HUDEP-2 (cell line): ENCODE measurements around the gene COL12A1.
A peak's percentile ranks its signal among the peaks of the same experiment; 100 is the strongest.

Experiments
- DNase-seq, 76 experiments: peaks; one replicate each; lab custom pipeline; 2025; ENCODE audit not compliant: unreplicated experiment in 76 of 76; lab: John Stamatoyannopoulos, UW

COL12A1 gene

GRCh38 chr6:75070244-75070643 is 135.6 kb downstream of the COL12A1 start:
- no peak for DNase-seq

GRCh38 chr6:75065523-75065922 is 140.3 kb downstream of the COL12A1 start:
- DNase-seq = peak in 2 of 76 experiments; percentile 7 to 10

GRCh38 chr6:75052491-75052890 is 153.4 kb downstream of the COL12A1 start:
- no peak for DNase-seq

- DNase-seq = no peak
Observed at GRCh38 chr6:75049308-75049707, 156.5 kb downstream of the COL12A1 start.

GRCh38 chr6:75044846-75045245 is 161.0 kb downstream of the COL12A1 start:
- DNase-seq = no peak

GRCh38 chr6:75041381-75041780 is 164.5 kb downstream of the COL12A1 start:
- DNase-seq = no peak
